ENCODE results near the gene SEMA3A.

DNA sequence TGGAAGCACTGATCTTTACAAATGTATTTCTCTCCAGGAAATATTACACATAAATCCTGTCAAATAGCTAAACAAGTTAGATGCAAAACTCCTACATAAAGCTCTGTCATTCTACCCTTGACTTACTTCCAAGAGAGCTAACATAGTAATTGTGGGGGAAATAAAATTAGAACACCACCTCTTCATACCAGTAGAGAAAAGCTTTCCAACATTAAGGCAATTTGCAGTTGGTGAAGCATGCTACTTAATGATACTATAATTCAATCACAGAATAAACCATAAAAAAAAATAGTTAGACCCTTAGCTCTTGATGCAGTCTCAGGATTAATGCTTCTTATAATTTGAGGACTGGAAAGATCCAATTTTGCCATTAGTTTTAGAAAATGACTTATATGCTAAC, 35.2 kb downstream of the SEMA3A start:
- TF ChIP-seq, protein P1, sequence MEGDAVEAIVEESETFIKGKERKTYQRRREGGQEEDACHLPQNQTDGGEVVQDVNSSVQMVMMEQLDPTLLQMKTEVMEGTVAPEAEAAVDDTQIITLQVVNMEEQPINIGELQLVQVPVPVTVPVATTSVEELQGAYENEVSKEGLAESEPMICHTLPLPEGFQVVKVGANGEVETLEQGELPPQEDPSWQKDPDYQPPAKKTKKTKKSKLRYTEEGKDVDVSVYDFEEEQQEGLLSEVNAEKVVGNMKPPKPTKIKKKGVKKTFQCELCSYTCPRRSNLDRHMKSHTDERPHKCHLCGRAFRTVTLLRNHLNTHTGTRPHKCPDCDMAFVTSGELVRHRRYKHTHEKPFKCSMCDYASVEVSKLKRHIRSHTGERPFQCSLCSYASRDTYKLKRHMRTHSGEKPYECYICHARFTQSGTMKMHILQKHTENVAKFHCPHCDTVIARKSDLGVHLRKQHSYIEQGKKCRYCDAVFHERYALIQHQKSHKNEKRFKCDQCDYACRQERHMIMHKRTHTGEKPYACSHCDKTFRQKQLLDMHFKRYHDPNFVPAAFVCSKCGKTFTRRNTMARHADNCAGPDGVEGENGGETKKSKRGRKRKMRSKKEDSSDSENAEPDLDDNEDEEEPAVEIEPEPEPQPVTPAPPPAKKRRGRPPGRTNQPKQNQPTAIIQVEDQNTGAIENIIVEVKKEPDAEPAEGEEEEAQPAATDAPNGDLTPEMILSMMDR (IDR thresholded peaks at IDR 0.05; ENCODE audit: insufficient read depth, low read length, poor library complexity, severe bottlenecking), result no peak
- no peak for TF ChIP-seq EZH2phosphoT487 (conservative IDR thresholded peaks at IDR 0.05; ENCODE audit: low read length)

All from SU-DHL-6 (cell line).